ENCODE measurements around the gene AP5Z1. TPM values are rescaled to one million over a fixed set of nuclear protein-coding genes. Genes with fewer than 3 reads are reported as not detected.

AP5Z1 gene
- polyA plus RNA-seq, 1 of the 3 experiments (the other 2 are of a cell fraction), result 29.5 TPM

DNA sequence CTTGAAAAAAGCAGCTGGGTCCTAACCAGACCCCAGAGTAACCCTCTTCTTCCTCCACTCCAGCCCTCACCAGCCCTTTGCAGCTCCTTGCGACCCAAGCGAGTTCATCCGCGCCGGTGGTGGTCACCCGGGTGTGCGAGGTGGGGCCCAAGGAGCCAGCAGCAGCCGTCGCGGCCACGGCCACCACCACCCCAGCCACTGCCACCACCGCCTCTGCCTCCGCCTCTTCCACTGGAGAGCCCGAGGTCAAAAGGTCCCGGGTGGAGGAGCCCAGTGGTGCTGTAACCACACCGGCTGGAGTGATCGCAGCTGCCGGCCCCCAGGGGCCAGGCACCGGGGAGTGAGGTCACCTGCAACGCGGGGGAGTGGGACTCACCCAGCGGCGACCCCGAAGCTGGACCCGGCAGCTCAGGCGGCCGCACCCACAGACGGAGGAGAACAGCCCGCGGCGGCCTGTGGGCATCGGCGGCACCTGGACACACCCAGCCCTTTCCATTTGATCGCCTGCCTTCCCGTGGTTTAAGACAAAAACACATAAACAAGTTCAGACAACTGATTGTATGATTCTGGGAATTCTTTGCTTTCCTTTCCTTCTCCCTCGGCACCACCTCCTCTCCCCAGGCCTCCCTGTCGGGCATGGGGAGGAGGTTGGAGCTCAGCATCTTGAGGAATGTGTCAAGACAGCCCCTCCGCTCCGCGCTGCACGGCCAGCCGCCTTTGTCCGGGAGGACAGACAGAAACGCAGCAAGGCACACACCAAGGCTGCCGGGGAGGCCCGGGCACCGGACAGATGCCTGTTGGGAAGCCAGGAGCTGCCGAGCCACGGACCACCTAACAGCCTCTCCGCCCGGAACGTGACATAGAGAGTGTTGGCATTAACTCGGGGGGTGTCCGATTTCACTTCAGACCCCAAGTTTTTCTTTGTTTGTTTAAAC lies 13.0 kb upstream of the AP5Z1 start:
- Histone ChIP-seq H4K20me1 (ENCODE audit: insufficient read depth) (no peaks in the 10 kb centered on the region), H3K9ac (no peak overlapping the region), H3K27ac (ENCODE audit: low read depth in 2 of 2, low read length in 1 of 2) (no peak overlapping the region), H3K79me2 (ENCODE audit: insufficient read depth) (no peaks in the 10 kb centered on the region), H3K4me2 (no peak overlapping the region), H3K4me1 (ENCODE audit: control insufficient read depth in 1 of 2, insufficient read depth in 2 of 2, low read depth in 1 of 2, low read length in 1 of 2) (no peaks in the 10 kb centered on the region), H3K9me2 (no peaks in the 10 kb centered on the region), H3K36me3 (replicated peaks in 1 of 2; ENCODE audit: control insufficient read depth in 1 of 2, insufficient read depth in 2 of 2, low read length in 1 of 2) (peaks cover 19 to 76% of the 10 kb centered on the region in 2 experiments), H3K4me3 (ENCODE audit: low read depth in 2 of 2, low read length in 1 of 2) (no peak overlapping the region), H3F3A (replicated peaks; ENCODE audit: insufficient read depth) (no peaks in the 10 kb centered on the region), H3K27me3 (ENCODE audit: insufficient read depth) (no peaks in the 10 kb centered on the region), H3K9me3 (no peaks in the 10 kb centered on the region), H2AFZ (ENCODE audit: low read depth) (no peak overlapping the region)
- ChIA-PET POLR2A (no interaction called here), CTCF (interaction anchor here (0.9 to 1.2 kb wide), 2 partner anchors 9 to 121 kb away, joined by 3 to 4 read pairs; partner anchors contain the start of gene RADIL)
- no peak for TF ChIP-seq NFIC (IDR thresholded peaks at IDR 0.05; ENCODE audit: borderline replicate concordance)
- TF ChIP-seq POLR2AphosphoS5 (IDR thresholded peaks at IDR 0.05; ENCODE audit: low read depth, low read length), result no peak
- no peak for TF ChIP-seq RXRA (IDR thresholded peaks at IDR 0.05; ENCODE audit: borderline replicate concordance, low read depth)
- no peak for TF ChIP-seq YY1 (IDR thresholded peaks at IDR 0.05; ENCODE audit: low read depth)
- TF ChIP-seq FOXM1 (IDR thresholded peaks at IDR 0.05; ENCODE audit: low read depth), result no peak
- TF ChIP-seq, protein P1, sequence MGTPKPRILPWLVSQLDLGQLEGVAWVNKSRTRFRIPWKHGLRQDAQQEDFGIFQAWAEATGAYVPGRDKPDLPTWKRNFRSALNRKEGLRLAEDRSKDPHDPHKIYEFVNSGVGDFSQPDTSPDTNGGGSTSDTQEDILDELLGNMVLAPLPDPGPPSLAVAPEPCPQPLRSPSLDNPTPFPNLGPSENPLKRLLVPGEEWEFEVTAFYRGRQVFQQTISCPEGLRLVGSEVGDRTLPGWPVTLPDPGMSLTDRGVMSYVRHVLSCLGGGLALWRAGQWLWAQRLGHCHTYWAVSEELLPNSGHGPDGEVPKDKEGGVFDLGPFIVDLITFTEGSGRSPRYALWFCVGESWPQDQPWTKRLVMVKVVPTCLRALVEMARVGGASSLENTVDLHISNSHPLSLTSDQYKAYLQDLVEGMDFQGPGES (IDR thresholded peaks at IDR 0.05; ENCODE audit: low read depth, low read length), result no peak
- TF ChIP-seq, protein P2, sequence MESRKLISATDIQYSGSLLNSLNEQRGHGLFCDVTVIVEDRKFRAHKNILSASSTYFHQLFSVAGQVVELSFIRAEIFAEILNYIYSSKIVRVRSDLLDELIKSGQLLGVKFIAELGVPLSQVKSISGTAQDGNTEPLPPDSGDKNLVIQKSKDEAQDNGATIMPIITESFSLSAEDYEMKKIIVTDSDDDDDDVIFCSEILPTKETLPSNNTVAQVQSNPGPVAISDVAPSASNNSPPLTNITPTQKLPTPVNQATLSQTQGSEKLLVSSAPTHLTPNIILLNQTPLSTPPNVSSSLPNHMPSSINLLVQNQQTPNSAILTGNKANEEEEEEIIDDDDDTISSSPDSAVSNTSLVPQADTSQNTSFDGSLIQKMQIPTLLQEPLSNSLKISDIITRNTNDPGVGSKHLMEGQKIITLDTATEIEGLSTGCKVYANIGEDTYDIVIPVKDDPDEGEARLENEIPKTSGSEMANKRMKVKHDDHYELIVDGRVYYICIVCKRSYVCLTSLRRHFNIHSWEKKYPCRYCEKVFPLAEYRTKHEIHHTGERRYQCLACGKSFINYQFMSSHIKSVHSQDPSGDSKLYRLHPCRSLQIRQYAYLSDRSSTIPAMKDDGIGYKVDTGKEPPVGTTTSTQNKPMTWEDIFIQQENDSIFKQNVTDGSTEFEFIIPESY (IDR thresholded peaks at IDR 0.05; ENCODE audit: borderline replicate concordance, low read depth), result no peak
- no peak for TF ChIP-seq CHD2 (IDR thresholded peaks at IDR 0.05; ENCODE audit: low read length, partially characterized antibody)
- TF ChIP-seq TCF12 (IDR thresholded peaks at IDR 0.05), result no peak
- no peak for TF ChIP-seq GABPA (IDR thresholded peaks at IDR 0.05; ENCODE audit: low read depth)
- no peak for TF ChIP-seq SMC3 (IDR thresholded peaks at IDR 0.05; ENCODE audit: low read depth, low read length)
- no peak for TF ChIP-seq MXI1 (IDR thresholded peaks at IDR 0.05; ENCODE audit: low read depth, low read length)
- no peak for TF ChIP-seq EP300 (IDR thresholded peaks at IDR 0.05; ENCODE audit: borderline replicate concordance in 1 of 2, low read depth in 1 of 2, low read length in 1 of 2)
- DNase-seq, result no peak
- 94% methylated on average over 43 of the region's 54 CpGs for WGBS (ENCODE audit: low lambda C conversion rate)

Data from SK-N-SH (cell line).